Natural killer cell treated with Interleukin-12 subunit alpha and Interleukin-12 subunit beta and Interleukin-15 and Interleukin-18, amount 100 ng/mL, for 72 hours (primary cell): ENCODE measurements around the gene BEGAIN. TPM values are rescaled to one million over a fixed set of nuclear protein-coding genes. Genes with fewer than 3 reads are reported as not detected.

Experiments
- ATAC-seq, 2 donors: fragments of 150-1000 bp; cut with Tn5 transposase in 1 of 2; sonication (Bioruptor Pico), chemical (Tn5 transposase) in 1 of 2; 2 replicates each; pipeline ENCODE4 v1.10.0; 2021
- DNase-seq: peaks from one replicate; pipeline ENCODE4 v3.0.0; 2022; ENCODE audit warnings: low spot score
- H3K27ac Mint-ChIP-seq, 2 donors: 1 replicate in 1 of 2; 2 replicates in 1 of 2; pipeline ENCODE4 v1.8.0; 2022; ENCODE audit warnings: mixed read lengths in 2 of 2, mild to moderate bottlenecking in 1 of 2, moderate library complexity in 1 of 2
- H3K27me3 Mint-ChIP-seq, 2 donors: 1 replicate in 1 of 2; 2 replicates in 1 of 2; pipeline ENCODE4 v1.8.0; 2022; ENCODE audit warnings: mixed read lengths in 2 of 2
- H3K36me3 Mint-ChIP-seq: one replicate; pipeline ENCODE4 v1.8.0; 2022; ENCODE audit warnings: mixed read lengths
- H3K4me1 Mint-ChIP-seq, 2 donors: 1 replicate in 1 of 2; 2 replicates in 1 of 2; pipeline ENCODE4 v1.8.0; 2022; ENCODE audit warnings: low read depth in 2 of 2, mixed read lengths in 2 of 2, mild to moderate bottlenecking in 1 of 2
- H3K4me3 Mint-ChIP-seq: one replicate; pipeline ENCODE4 v1.8.0; 2022; ENCODE audit warnings: mixed read lengths
- H3K9me3 Mint-ChIP-seq: 2 replicates; pipeline ENCODE4 v1.8.0; 2022; ENCODE audit warnings: mixed read lengths
- total RNA-seq, 2 donors: library from RNA; stranded (reverse); gene quantifications; one replicate each; pipeline ENCODE4 v1.2.3, GENCODE V29; 2022

Gene BEGAIN
- total RNA-seq, 2 donors from 2014 or later, result not detected

DNA sequence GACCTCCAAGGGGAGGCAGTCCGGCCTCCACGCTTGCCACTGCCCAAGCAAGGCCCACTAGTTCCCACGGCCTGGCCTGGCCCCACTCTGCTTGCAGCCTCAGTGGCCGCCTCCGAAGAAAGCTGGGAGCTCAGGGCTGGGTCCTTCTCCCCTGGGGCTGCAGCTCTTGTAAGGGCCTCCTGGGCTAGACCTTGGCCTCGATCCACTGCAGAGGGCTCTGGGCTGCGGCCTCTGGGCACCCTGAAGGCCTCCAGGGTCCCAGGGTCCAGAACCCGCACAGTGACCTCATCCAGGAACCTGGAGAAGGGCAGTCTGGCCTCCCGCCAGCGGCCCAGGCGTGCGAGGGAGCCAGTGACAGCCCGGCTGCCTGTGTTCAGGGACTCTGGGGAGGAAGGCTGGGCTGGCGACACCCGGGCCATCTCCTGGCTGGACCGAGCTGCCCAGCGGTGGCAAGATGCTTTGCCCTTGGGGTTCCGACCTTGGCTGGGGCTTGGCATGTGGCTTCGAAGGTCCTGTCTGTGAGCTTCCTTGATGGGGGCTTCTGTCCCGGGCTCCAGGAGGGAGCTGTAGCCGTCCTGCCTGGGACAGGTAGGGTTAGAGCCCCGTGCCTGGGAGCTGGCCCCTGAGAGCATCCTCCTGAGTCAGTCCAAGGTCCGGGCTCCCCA is 9.8 kb downstream of the BEGAIN start:
- Mint-ChIP-seq H3K27ac (no peak overlapping the region), H3K9me3 (no peaks in the 10 kb centered on the region), H3K36me3 (no peaks in the 10 kb centered on the region), H3K4me3 (no peak overlapping the region), H3K4me1 (peaks cover 0 to 4% of the 10 kb centered on the region in 2 donors), H3K27me3 (peaks cover 5% of the 10 kb centered on the region in 2 donors)
- peak; percentile 45 for DNase-seq
- no peak for ATAC-seq

DNA sequence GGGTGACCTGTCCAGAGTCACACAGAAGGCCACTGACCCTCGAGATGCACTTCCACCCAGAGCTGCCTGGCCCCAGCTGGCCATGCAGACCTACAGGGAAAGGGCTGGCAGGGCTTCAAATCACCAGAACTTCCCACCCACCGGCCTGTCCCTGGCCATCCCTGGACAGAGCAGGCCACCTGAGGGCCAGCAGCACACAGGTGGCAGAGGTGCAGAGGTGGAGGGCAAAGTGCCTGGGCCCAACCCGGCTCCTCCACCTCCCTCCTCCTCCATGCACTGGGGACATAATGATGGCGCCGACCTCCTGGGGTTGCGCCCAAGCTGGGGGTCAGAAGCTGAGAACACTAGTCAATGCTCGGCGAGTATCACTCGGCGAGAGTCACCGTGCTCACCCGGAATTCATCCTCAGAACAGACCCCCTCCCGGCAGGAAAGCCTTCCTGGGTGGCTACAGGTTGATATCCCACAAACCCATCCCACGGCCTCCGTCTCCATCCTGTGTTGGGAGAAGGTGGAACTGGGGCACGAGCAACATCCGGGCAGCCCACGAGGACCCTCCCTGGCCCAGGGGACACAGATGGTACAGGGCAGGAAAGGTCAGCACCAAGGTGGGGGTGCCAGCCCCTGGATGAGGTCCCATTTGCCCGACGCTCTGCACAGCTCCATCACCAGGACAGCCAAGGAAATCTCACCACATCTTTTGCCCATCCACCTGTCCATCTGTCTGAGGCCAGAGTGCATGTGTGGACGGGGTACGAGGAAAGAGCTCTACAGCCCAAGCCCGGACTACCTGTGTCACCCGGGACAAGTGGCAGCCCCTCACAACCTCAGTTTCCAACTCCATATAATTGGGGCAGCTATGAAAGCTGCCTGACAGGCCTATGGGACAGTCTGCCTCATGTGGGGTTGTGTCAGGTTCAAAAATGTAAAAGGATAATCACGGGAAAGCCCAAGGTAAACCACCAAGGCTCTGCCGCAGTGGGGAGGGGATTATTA is 10.8 kb downstream of the BEGAIN start:
- no peaks in the 10 kb centered on the region for H3K9me3 Mint-ChIP-seq
- no peak overlapping the region for H3K4me3 Mint-ChIP-seq
- H3K27me3 Mint-ChIP-seq, result peaks cover 5 to 11% of the 10 kb centered on the region in 2 donors
- ATAC-seq, result no peak
- peaks cover 0 to 4% of the 10 kb centered on the region in 2 donors for H3K4me1 Mint-ChIP-seq
- no peak for DNase-seq
- no peak overlapping the region for H3K27ac Mint-ChIP-seq
- no peaks in the 10 kb centered on the region for H3K36me3 Mint-ChIP-seq

DNA sequence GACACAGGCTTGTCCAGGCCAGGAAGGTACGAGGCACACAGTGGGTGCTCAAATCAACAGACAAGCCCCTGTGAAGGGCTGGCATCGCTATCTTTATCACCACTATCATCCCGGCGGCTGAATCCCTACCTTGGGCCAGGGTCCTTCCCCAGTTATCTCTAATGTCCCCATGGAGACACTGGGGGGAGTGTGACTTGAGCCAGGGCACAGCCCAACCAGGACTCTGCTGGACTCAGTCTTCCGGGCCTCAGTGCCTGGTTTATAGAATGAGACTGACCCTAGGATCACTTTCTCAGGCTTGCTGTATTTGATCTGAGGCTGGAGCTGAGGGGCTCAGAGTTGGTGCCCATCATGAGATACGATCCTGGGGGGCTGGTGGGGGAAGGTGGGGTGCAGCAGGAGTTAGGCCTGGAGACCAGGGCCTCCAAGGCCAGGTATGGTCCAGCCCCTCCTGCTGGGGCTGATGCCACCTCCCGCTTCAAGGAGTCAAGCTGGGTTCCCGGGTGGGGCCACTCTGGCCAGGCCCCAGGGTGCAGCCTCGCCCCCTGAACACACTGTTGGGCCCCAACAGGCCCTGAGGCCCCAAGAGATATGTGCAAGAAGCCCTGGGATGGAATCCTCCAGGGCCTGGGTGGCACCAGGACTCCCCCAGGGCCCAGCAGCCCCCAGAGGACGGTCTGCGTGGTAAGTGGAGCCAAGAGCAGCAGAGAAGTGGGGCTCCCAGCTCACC is 11.8 kb downstream of the BEGAIN start:
- Mint-ChIP-seq H3K27me3 (peaks cover 5 to 19% of the 10 kb centered on the region in 2 donors), H3K4me1 (peaks cover 0 to 4% of the 10 kb centered on the region in 2 donors), H3K4me3 (no peak overlapping the region), H3K27ac (no peak overlapping the region), H3K9me3 (no peaks in the 10 kb centered on the region), H3K36me3 (no peaks in the 10 kb centered on the region)
- DNase-seq (no peak), ATAC-seq (no peak)

DNA sequence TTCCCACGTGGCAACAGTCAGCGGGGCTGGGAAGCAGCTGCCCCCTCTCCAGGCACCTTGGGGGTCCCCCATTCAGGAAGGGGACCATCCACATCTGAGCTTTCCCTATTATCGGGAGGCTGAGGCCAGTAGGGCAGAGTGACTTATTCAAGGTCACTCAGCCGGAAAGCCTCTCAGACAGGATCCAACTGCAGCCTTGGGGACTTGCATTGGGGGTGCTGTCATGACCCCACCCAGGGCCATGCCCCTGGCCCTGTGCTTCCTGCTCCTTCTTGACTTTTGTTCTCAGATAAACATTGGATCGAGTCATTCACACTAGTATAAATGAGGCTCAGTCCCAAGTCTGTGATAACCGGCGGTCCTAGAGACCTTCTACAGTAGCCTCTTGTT is 12.6 kb downstream of the BEGAIN start:
- Mint-ChIP-seq H3K36me3 (no peaks in the 10 kb centered on the region), H3K4me3 (no peak overlapping the region), H3K27me3 (peaks cover 5 to 19% of the 10 kb centered on the region in 2 donors), H3K9me3 (no peaks in the 10 kb centered on the region), H3K4me1 (peaks cover 0 to 4% of the 10 kb centered on the region in 2 donors), H3K27ac (no peak overlapping the region)
- no peak for DNase-seq
- ATAC-seq, result no peak

DNA sequence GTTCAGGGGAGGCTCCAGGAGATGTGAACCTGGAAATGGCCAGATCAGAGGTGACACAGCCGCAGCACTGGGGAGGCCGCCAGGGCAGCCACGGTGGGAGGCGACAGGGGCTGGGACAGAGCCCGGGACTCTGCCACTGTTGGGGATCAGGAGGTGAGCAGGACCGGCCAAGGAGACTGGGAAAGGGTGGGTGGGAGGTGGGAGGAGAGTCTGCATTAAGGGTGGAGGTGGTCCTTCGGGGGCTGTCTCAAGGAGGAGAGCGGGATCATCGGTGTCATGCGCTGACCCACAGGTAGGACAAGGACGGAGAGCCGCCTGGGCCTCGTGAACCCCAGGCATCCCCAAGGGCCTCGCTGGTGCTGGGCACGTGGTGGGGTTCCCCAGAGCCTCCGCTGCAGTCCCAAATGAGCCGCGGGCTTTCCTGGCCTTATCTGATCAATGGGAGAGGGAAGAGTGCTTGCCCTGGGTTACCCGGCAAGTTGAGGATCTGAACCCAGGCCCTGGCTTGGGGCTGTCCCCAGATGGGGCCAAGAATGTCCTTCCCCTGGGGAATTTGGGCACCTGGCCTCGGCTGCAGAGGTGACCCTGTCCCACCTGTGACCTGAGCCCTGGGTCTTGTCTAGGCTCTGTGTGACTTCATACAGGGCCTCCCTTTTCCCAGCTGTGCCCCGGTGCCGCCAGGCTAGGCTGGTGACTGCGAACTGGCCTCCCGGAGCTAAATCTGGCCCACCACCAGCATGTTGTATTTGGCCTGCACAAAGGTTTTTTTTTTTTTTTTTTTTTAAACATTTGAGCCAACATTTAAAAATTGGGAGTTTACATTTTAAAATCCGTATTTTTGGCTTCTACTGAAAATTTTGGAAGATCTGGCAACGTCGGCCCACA is 13.2 kb downstream of the BEGAIN start:
- Mint-ChIP-seq H3K36me3 (no peaks in the 10 kb centered on the region), H3K4me3 (no peak overlapping the region), H3K27me3 (peaks cover 5 to 22% of the 10 kb centered on the region in 2 donors), H3K9me3 (no peaks in the 10 kb centered on the region), H3K27ac (no peak overlapping the region), H3K4me1 (peaks cover 0 to 4% of the 10 kb centered on the region in 2 donors)
- DNase-seq, result no peak
- ATAC-seq, result no peak

DNA sequence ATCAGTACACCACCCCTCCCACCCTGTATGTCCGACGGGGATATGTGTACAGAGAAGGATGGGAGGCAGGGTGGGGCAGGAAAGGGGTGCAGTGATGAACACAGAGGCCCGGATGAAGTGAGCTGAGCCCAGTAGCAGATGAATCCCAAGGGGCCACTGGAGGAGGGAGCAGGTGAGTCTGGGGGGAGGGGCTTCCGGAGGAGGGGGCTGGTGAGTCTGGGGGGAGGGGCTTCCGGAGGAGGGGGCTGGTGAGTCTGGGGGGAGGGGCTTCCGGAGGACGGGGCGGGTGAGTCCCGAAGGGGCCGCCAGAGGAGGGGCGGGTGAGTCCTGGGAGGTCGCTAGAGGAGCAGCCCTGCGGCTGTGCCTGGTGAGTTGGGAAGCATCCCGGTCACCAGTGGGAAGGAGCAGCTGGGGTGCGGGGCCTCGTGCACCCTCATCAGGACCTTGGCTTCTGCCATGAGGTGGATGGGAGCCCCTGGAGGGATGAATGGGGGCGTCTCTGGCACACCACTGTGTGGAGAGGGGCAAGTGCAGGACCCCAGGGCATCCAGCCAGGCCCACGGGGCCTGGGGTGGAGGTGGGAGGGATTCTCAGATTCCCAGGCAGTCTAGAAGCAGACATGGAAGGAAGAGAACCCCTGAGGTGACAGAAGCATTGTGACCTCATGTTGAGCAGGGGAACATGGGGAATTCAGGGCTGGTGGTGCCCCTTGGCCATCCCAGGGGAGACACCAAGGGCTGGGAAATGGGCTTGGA is 14.0 kb downstream of the BEGAIN start:
- peaks cover 0 to 4% of the 10 kb centered on the region in 2 donors for H3K4me1 Mint-ChIP-seq
- no peak overlapping the region for H3K27ac Mint-ChIP-seq
- no peak overlapping the region for H3K4me3 Mint-ChIP-seq
- no peaks in the 10 kb centered on the region for H3K36me3 Mint-ChIP-seq
- DNase-seq, result no peak
- H3K27me3 Mint-ChIP-seq, result peaks cover 5 to 22% of the 10 kb centered on the region in 2 donors
- H3K9me3 Mint-ChIP-seq, result no peaks in the 10 kb centered on the region
- no peak for ATAC-seq

DNA sequence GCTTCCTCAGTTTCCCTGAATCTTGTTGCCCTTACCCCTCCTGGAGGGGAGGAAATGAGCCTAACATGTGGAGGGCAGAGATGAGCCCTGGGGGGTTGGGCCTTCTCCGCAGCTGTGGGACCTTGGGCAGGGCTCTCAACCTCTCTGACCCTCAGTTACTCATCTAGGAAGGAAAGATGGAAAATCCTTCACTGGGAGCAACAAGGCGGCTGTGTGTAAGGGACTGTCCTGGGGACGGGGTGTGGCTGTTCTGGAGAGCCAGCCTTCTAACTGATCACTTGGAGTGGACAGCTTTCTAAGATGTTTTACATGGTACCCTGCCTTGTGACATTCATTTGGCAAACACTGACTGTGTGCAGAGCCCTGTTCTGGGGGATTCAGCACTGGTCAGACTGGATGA is 14.7 kb downstream of the BEGAIN start:
- ATAC-seq, result no peak
- Mint-ChIP-seq H3K27me3 (peaks cover 5 to 22% of the 10 kb centered on the region in 2 donors), H3K4me1 (peaks cover 0 to 4% of the 10 kb centered on the region in 2 donors)

DNA sequence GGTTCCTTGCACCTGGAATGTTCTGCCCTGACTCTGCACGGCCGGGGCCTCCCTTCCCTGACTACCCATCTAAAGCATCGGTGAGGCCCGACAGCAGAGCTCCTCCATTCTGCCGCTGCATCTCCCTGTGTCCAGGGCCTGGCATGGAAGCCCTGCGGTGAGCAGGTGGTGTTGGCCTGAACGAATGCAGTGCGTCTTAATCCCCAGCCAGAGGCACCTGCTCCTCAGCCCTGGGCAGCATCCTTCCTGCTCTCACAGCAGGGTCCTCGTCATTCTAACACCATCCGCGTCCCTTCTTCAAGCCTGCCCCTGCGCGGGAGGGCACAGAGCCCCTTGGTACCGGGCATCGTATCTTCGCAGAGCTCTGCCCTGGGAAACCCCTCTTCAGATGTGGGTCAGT is 15.4 kb downstream of the BEGAIN start:
- Mint-ChIP-seq H3K36me3 (no peaks in the 10 kb centered on the region), H3K9me3 (no peaks in the 10 kb centered on the region), H3K4me1 (peaks cover 0 to 5% of the 10 kb centered on the region in 2 donors), H3K4me3 (no peak overlapping the region), H3K27ac (no peak overlapping the region), H3K27me3 (peaks cover 5 to 22% of the 10 kb centered on the region in 2 donors)
- no peak for DNase-seq
- ATAC-seq, result no peak

More for the DNA sequence above, 14.7 kb downstream of the BEGAIN start:
- no peaks in the 10 kb centered on the region for H3K36me3 Mint-ChIP-seq
- no peak overlapping the region for H3K4me3 Mint-ChIP-seq
- no peak for DNase-seq
- H3K27ac Mint-ChIP-seq, result no peak overlapping the region
- no peaks in the 10 kb centered on the region for H3K9me3 Mint-ChIP-seq

DNA sequence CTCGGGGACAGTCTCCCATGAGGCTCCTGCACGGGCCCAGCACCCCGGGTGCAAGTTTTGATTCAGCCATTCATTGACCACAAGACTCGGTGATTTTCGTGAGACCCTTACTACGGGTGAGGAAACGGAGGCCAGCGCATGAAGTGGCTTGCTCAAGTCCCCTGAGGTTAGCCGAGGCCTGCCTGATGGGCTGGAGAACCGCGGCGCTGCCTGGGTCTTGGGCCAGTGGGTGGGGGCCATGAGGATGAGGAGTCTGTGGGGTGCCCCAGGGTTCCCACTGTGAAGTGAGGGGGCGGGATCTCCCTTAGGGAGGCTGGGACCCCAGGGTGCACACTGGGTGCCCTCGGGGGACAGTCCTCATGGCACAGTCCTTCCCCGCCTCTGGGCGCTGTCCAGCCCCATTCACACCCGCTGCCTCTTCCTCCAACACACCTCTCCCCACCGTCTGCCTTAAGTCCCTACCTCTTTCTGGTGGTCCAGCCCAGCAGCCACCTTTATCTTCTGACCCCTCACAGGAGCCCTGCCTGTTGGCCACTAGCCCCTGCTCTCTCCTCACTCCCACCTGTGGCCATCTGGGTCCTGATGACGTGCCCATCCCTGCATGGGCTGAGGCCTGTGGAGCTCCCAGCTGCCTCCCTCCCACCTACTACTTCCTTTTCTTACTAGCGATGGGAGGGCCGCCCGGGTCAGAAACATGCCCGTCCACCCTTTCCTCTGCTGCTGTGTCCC is 16.3 kb downstream of the BEGAIN start:
- DNase-seq (no peak), ATAC-seq (no peak)
- Mint-ChIP-seq H3K4me3 (no peak overlapping the region), H3K4me1 (peaks cover 0 to 6% of the 10 kb centered on the region in 2 donors), H3K36me3 (no peaks in the 10 kb centered on the region), H3K27ac (no peak overlapping the region), H3K9me3 (no peaks in the 10 kb centered on the region), H3K27me3 (peaks cover 5 to 24% of the 10 kb centered on the region in 2 donors)

DNA sequence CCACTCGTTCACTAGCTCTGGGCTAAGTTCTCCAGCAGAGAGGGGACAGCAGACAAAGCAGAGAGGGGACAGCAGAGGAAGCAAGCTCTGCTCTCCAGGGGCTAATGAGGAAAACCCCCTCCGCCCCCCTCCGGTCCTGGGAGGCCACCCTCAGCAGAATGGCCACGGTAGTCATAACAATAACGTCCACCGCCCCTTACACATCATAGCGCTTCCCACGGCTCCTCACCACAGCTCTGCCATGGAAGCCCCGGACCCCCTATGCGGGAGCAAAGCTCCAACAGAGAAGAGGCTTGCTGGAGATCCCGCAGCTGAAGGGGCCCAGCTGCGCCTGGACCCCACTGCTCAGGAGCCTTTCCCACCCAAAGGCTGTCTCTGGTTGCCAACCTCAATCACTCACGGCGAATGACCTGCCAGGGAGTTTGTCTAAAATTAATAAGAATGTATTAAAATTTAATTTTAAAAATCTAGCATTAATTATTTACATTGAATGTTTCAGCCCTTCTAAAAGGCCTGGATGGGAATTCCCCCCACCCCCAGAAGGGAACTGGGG is 17.4 kb downstream of the BEGAIN start:
- Mint-ChIP-seq H3K4me1 (peaks cover 0 to 6% of the 10 kb centered on the region in 2 donors), H3K9me3 (no peaks in the 10 kb centered on the region), H3K27ac (no peak overlapping the region), H3K4me3 (no peak overlapping the region), H3K27me3 (peaks cover 5 to 28% of the 10 kb centered on the region in 2 donors), H3K36me3 (no peaks in the 10 kb centered on the region)
- DNase-seq (no peak), ATAC-seq (no peak)

DNA sequence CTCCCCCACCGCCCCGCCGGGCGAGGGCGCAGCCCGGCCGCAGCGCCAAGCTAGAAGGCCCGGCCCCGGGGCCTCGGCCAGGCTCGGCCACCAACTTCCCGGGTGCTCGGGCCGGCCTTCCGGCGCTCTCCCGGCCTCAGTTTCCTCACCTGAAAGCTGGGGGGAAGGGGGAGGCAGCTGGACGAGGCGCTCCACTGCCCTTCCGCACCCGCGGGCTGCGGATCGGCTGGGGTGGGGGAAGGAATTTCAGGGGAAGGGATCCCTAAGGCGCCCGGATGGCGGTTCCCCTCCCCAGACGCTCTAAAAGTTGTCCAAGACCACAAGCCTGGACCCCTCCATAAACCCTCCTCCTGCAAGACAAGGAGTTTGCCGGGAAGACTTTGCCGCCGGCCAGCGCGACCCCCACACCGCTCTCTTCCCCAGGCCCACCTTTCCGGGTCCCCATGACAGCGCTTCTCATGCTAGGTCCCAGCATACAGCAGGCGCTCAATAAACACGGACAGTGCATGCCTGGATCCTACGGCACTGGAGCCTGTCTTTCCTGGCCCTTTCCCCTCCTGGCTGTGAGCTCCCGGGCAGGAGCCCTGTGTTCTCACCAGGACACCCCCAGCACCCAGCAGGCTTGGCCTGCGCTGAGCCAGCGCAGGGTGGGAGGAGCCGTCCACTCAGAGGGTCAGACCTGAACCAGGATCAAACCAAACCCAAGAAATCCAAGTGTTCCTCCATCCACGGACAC is 18.1 kb downstream of the BEGAIN start:
- H3K36me3 Mint-ChIP-seq, result no peaks in the 10 kb centered on the region
- DNase-seq (no peak), ATAC-seq (no peak)
- H3K27me3 Mint-ChIP-seq, result peaks cover 5 to 31% of the 10 kb centered on the region in 2 donors
- peak overlapping the region; percentile 30 for H3K4me3 Mint-ChIP-seq
- peaks cover 0 to 6% of the 10 kb centered on the region in 2 donors for H3K4me1 Mint-ChIP-seq
- H3K9me3 Mint-ChIP-seq, result no peaks in the 10 kb centered on the region
- H3K27ac Mint-ChIP-seq, result no peak overlapping the region
